Left lung (tissue), 10 donors: ENCODE measurements around the gene MLST8. TPM values are rescaled to one million over a fixed set of nuclear protein-coding genes. Genes with fewer than 3 reads are reported as not detected.

ENCODE experiments used
- ATAC-seq: fragments of 200-7000 bp; cut with Tn5 transposase; one replicate; pipeline ENCODE4 v1.9.1; 2020; ENCODE audit warnings: moderate library complexity
- DNase-seq, 4 donors: peaks; one replicate each; pipeline ENCODE4 v3.0.0-alpha.2; 2013 to 2020
- H3K27ac ChIP-seq, 2 donors: fragments of 200-600 bp; sonication (generic) in 1 of 2; one replicate each; pipeline versions ENCODE4 v1.5.0 to v1.8.0; 2020 to 2021
- H3K27me3 ChIP-seq, 2 donors: fragments of 200-600 bp; sonication (generic) in 1 of 2; one replicate each; pipeline versions ENCODE4 v1.5.0 to v1.8.0; 2020 to 2021
- H3K36me3 ChIP-seq, 2 donors: fragments of 200-600 bp; sonication (generic) in 1 of 2; one replicate each; pipeline versions ENCODE4 v1.5.0 to v1.8.0; 2020 to 2021
- H3K4me1 ChIP-seq, 2 donors: fragments of 200-600 bp; one replicate each; pipeline ENCODE4 v1.8.0; 2021
- H3K4me3 ChIP-seq, 2 donors: fragments of 200-600 bp; sonication (generic) in 1 of 2; one replicate each; pipeline versions ENCODE4 v1.5.0 to v1.8.0; 2020 to 2021; ENCODE audit warnings: mild to moderate bottlenecking in 1 of 2
- H3K9me3 ChIP-seq, 2 donors: fragments of 200-600 bp; sonication (generic) in 1 of 2; one replicate each; pipeline versions ENCODE4 v1.5.0 to v1.8.0; 2020 to 2021
- CTCF ChIP-seq, 2 donors: fragments of 200-600 bp; sonication (generic) in 1 of 2; IDR thresholded peaks; one replicate each; pipeline versions ENCODE4 v1.5.0 to v1.8.0; 2021; ENCODE audit warnings: antibody characterized with exemption in 2 of 2
- intact Hi-C, 2 donors: fragments of 100-400 bp; cut with DNase I; formaldehyde crosslinking; loops; one replicate each; pipeline versions ENCODE4 v1.11.2 to v1.14.2; 2022
- polyA plus RNA-seq, 6 donors: library from polyadenylated mRNA; unstranded; fragments of 120-200 nt; gene quantifications; one replicate each; pipeline ENCODE4 v1.2.1, GENCODE V29; 2013; ENCODE audit not compliant: insufficient read length in 6 of 6
- total RNA-seq, 2 donors: library from RNA; stranded (reverse); fragmentation: NEBNext Ultra II Directional; extraction: Animal tissue kit (Norgen Biotek cat#: 25700); gene quantifications; one replicate each; pipeline ENCODE4 v1.2.1, GENCODE V29; 2021
- donor health status: DM: no; HTN: yes; CAD: no.
- donor health status: DM: no; HTN: no; CAD: no.

Gene MLST8
- total and polyA plus RNA-seq, 8 donors: 29.8 to 40.3 (median 37.0) TPM

- intact Hi-C loops: no loop called here
- peaks cover 19 to 34% of the 10 kb centered on the region in 2 donors for H3K4me1 ChIP-seq
- H3K36me3 ChIP-seq: peaks cover 0 to 39% of the 10 kb centered on the region in 2 donors
- no peak for DNase-seq
- no peaks in the 10 kb centered on the region for H3K9me3 ChIP-seq
- H3K4me3 ChIP-seq: no peak overlapping the region
- no peak overlapping the region for H3K27ac ChIP-seq
- no peaks in the 10 kb centered on the region for H3K27me3 ChIP-seq
- no peak for TF ChIP-seq CTCF (IDR thresholded peaks at IDR 0.05)
- ATAC-seq: no peak
Observed at GRCh38 chr16:2162676-2163118, 42.6 kb upstream of the MLST8 start.

- peaks cover 0 to 45% of the 10 kb centered on the region in 2 donors for H3K36me3 ChIP-seq
- H3K9me3 ChIP-seq: no peaks in the 10 kb centered on the region
- ATAC-seq (no peak), DNase-seq (no peak)
- no peaks in the 10 kb centered on the region for H3K27me3 ChIP-seq
- H3K4me1 ChIP-seq: peaks cover 14 to 27% of the 10 kb centered on the region in 2 donors
- TF ChIP-seq CTCF (IDR thresholded peaks at IDR 0.05): no peak
- intact Hi-C loops: no loop called here
- H3K27ac ChIP-seq: no peak overlapping the region
- H3K4me3 ChIP-seq: no peak overlapping the region
Observed at GRCh38 chr16:2163211-2163881, 41.9 kb upstream of the MLST8 start.

GRCh38 chr16:2165861-2166260 lies 39.4 kb upstream of the MLST8 start:
- no peak for DNase-seq
- intact Hi-C loops: no loop called here
- Histone ChIP-seq H3K4me1 (peaks cover 3 to 4% of the 10 kb centered on the region in 2 donors), H3K9me3 (no peaks in the 10 kb centered on the region), H3K4me3 (no peak overlapping the region), H3K36me3 (peaks cover 0 to 71% of the 10 kb centered on the region in 2 donors), H3K27ac (no peak overlapping the region), H3K27me3 (no peaks in the 10 kb centered on the region)
- no peak for ATAC-seq
- no peak for TF ChIP-seq CTCF (IDR thresholded peaks at IDR 0.05)

- H3K4me3 ChIP-seq: no peak overlapping the region
- intact Hi-C loops: no loop called here
- H3K4me1 ChIP-seq: peaks cover 0 to 3% of the 10 kb centered on the region in 2 donors
- H3K36me3 ChIP-seq: peaks cover 0 to 74% of the 10 kb centered on the region in 2 donors
- H3K9me3 ChIP-seq: no peaks in the 10 kb centered on the region
- ATAC-seq: no peak
- no peak overlapping the region for H3K27ac ChIP-seq
- no peak for TF ChIP-seq CTCF (IDR thresholded peaks at IDR 0.05)
- DNase-seq: no peak
- H3K27me3 ChIP-seq: no peaks in the 10 kb centered on the region
Observed at GRCh38 chr16:2166263-2167067, 38.8 kb upstream of the MLST8 start.

GRCh38 chr16:2167068-2167638 lies 38.1 kb upstream of the MLST8 start:
- Histone ChIP-seq H3K9me3 (no peaks in the 10 kb centered on the region), H3K27me3 (no peaks in the 10 kb centered on the region), H3K36me3 (peaks cover 0 to 80% of the 10 kb centered on the region in 2 donors), H3K4me3 (no peak overlapping the region), H3K27ac (no peak overlapping the region), H3K4me1 (peaks cover 0 to 1% of the 10 kb centered on the region in 2 donors)
- ATAC-seq: no peak
- DNase-seq: no peak
- intact Hi-C loops: no loop called here
- no peak for TF ChIP-seq CTCF (IDR thresholded peaks at IDR 0.05)
